GM20431 (cell line): ENCODE data around the gene PDZRN4.

Experiments used
- in situ Hi-C: fragments of 300-500 bp; cut with MseI, MboI; formaldehyde crosslinking; loops from one replicate; pipeline ENCODE4 v1.15.0; 2020; ENCODE audit warnings: low sequenced_read_pairs; ENCODE audit not compliant: unreplicated experiment

The PDZRN4 gene

DNA sequence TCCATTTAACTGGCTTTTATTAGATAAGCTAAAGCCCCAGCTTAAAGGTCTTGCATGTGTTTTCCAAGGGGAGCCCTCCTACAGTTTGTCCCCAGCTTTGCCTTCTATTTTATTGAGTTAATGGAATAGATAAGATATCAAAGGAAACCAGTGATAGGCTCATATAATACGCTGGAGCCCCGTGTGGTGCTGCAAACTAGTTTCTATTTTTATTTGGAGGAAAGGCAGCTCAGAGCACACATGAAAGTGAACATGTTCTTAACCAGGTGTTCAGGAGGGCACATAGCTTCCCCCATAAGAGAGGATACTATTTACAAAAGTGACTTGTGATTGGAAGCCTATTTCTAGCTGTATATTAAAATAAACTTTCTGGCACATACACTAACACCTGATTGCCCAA lies 251.7 kb downstream of the PDZRN4 start:
- in situ Hi-C loops, result no loop called here

- in situ Hi-C loops, result no loop called here
Observed at GRCh38 chr12:41441180-41441579, 253.1 kb downstream of the PDZRN4 start.

- in situ Hi-C loops, result no loop called here
Observed at GRCh38 chr12:41442896-41443295, 254.8 kb downstream of the PDZRN4 start.

- in situ Hi-C loops, result no loop called here
Observed at GRCh38 chr12:41443690-41444089, 255.6 kb downstream of the PDZRN4 start.

GRCh38 chr12:41452838-41453407 lies 264.8 kb downstream of the PDZRN4 start:
- in situ Hi-C loops, result no loop called here

- in situ Hi-C loops, result no loop called here
Observed at GRCh38 chr12:41453409-41453808, 265.3 kb downstream of the PDZRN4 start.

DNA sequence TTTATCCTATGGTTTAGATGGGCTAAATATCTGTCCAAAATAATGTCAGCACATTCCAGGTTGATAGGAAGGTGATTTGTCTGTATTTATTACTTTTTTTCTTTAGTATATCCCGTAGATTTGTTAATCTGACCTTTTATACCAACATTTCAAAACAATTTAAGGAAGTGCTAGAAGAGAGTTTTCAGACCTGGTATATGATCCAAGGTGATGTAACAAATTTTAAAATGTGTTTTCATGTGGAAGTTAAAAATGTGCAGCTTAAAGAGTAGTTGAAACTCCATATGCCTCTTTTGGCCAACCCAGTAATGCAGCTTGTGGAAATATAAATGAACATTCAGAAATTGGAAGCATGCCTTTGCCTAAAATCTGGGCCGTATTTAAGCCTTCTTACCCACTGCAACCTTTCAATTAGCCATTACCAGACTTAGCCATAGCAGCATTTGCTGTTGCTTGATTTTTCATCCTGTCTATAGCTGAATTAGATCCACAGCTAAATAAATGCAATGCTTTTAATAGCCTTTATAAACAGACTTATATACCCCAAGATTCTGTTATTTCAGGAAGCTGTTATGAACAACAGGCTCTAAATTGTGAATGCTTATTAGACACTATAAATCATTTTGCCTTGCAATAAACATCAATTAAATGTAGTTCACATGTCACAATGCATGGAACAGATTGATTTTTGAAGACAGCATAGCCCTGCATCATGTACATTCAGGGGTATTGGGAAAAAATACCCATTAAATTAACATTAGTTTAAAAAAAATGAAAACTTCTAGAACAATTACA lies 271.2 kb downstream of the PDZRN4 start:
- in situ Hi-C loops, result no loop called here

DNA sequence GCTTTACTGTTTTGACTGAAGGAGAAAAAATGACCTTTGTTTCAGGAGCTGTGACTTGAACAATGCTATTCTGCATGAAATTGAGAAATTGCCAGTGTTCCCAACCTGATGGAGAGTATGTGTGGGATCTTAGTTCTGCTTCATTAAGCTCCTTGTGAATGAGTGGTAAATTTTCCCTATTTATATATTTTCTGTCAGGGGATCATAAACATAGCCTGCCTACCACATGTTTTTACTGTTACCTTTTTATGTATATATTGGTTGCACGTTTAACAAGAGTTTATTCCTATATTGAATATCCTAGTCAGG lies 271.7 kb downstream of the PDZRN4 start:
- in situ Hi-C loops, result no loop called here

DNA sequence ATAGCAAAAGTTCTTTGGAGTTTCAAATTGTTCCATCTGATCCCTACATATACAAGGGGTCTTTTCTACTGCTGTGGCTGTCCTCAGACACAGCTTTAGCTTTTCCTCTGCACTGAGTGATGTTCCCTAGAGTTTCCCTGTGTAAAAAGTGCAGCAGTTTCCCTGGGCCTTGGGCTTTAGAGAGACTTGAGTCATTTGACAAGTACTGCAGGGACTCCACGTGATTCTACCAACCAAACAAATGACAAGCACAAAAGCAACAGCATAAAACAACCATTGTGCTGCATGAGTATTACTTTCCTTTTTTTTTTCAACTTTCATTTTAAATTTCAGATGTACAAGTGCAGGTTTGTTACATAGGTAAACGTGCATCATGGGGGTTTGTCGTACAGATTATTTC lies 272.8 kb downstream of the PDZRN4 start:
- in situ Hi-C loops, result no loop called here

DNA sequence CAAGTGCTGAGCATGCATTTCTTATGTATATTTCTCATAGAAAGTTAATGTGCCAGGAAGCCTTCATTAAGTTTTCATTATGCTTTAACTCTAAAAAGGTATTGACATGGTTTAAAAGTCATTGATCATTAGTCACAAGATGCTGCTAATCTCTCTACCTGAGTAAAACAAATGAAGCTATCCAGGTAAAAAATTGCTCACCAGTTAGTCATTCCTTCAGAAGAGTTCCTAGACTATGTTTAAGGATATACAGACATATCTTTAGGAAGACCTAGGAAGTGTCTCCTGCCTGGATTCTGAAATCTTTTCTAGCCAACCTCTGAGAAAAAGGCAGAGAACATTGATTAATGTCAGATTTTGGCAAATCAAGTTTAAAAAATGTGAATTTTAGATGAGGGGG lies 274.2 kb downstream of the PDZRN4 start:
- in situ Hi-C loops, result no loop called here

GRCh38 chr12:41465526-41465925 lies 277.4 kb downstream of the PDZRN4 start:
- in situ Hi-C loops, result no loop called here

DNA sequence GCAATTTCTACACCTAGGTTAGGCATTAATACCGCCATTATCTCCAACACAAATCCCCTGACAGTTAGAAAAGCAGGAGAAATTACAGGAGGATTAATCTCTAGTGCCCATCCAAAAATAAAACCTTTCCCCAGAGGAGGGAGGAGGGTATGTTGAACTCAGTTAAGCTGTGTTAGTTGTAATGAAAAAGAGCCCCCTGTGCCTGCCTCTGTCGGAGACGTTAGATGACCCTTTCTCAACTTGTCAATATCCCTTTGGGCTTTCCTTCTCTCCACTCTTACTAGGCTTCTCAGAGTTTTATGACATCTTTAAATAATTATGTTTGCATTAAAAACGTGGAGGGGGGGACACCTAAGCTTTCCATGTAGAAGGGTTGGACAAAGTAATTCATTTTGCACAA lies 278.2 kb downstream of the PDZRN4 start:
- in situ Hi-C loops, result no loop called here

DNA sequence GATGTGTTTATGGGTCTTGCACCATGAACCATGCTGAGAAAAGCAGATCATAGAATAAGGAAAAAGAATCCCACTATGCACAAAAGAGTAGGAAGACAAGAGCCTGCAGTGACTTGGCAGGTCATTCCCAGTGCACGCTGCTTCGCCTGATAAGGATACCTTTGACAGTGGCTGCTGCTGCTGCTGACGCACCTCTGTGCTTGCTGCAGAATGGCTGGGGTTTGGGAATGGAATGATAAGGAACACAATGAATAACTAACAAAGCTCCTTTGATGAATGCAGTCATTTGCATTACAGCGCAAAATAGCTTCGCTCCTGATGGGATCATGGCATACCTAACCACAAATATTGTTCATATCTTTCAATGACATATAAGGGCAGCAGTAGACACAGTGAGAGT lies 278.7 kb downstream of the PDZRN4 start:
- in situ Hi-C loops, result no loop called here

- in situ Hi-C loops, result no loop called here
Observed at GRCh38 chr12:41467591-41468325, 279.6 kb downstream of the PDZRN4 start.

- in situ Hi-C loops, result no loop called here
Observed at GRCh38 chr12:41468341-41468740, 280.2 kb downstream of the PDZRN4 start.

DNA sequence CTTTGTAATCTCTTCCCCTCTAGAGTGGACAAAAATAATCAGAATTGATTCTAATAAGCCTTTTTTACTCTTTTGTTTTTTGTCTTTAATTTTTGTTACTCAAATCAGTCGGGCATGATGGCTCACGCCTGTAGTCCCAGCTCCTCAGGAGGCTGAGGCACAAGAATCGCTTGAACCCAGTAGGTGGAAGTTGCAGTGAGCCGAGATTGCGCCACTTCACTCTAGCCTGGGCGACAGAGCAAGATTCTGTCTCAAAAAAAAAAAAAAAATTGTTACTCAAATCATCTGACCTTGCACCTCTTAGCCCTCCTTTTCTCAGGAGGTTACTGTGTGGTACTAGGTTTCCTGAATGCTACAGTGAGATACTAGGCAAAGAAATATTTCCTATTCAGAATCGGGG lies 280.6 kb downstream of the PDZRN4 start:
- in situ Hi-C loops, result no loop called here

DNA sequence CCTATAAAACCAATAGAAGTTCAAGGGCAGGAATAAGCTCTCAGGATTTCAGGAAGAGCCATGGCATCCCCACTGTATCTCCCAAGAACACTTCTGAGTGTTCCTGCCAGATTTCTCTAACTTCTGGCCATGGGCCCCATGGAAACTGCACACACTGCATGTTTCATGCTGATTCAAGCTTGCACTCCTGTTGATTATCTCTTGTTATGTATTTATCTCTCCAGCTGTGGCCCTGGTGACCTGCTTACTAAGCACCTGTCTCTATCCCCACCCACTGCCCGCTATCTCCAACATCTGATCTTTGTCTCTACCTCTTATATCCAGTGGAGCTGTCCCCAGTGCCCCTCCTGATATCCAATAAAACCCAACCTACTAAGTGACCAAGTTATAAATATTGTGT lies 285.3 kb downstream of the PDZRN4 start:
- in situ Hi-C loops, result no loop called here

- in situ Hi-C loops, result no loop called here
Observed at GRCh38 chr12:41474001-41474400, 285.9 kb downstream of the PDZRN4 start.

DNA sequence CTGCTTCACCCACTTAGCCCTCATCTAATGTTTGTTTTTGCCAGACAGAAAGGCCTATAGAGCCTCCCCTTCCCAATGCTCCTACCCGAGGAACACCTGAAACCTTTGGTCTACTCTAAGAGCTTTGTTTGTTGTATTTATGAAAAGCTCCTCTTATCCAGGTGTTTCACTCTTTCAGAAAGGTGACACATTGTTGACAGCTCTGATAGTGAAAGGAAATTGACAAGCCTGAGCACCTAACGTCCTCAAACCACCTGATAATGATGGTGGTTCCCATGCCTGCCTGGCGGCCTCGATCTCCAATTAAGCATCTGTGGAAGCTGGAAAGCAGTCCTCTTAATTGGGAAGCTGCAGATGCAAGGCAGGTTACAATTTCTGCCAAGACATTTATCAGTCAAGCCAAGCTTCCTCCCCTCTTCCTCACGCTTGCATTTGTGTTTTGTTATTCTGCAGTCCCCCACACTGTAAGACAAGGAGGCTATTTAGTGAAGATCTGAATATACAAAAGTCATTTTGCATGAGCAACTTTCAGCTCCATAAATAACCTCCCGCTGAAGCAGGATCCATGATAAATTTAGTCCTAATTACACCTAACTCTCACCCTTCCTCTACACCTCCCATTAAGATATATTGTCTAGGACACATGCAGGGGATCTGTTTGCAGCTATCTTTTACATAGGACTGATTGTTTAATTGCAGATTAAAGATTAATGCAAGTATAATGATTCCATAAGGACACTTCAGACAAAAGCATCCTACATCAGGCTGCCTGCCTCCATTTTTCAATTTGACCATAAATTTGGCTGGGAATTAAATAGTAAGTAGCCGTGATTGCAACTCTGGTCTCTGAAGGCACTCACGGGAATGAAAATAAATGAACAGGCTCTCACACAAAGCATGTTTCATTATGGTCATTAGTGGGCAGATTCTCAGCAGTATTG lies 288.6 kb downstream of the PDZRN4 start:
- in situ Hi-C loops, result no loop called here

GRCh38 chr12:41479426-41479825 lies 291.3 kb downstream of the PDZRN4 start:
- in situ Hi-C loops, result no loop called here
